H1 (cell line): Measurements from ENCODE around the gene INTS2. TPM values are rescaled to one million over a fixed set of nuclear protein-coding genes. Genes with fewer than 3 reads are reported as not detected.

Experiments used
- BACH1 ChIP-seq: IDR thresholded peaks from 2 replicates; pipeline ENCODE4 v1.6.1; 2012; ENCODE audit warnings: low read length, improper control_type of control experiment
- CEBPB ChIP-seq: IDR thresholded peaks from 2 replicates; pipeline ENCODE4 v1.6.1; 2012; ENCODE audit warnings: low read depth, low read length
- CHD1 ChIP-seq: IDR thresholded peaks from 2 replicates; pipeline ENCODE4 v1.6.1; 2012; ENCODE audit warnings: low read depth, low read length, improper control_type of control experiment
- CTBP2 ChIP-seq: IDR thresholded peaks from 2 replicates; pipeline ENCODE4 v1.7.0; 2011; ENCODE audit warnings: borderline replicate concordance, mild to moderate bottlenecking, moderate library complexity, mixed read lengths, low read length; ENCODE audit not compliant: insufficient read depth, insufficient read length
- EGR1 ChIP-seq: IDR thresholded peaks from 2 replicates; pipeline ENCODE4 v1.6.1; 2011; ENCODE audit warnings: low read depth, low read length, borderline replicate concordance
- FOSL1 ChIP-seq: IDR thresholded peaks from 2 replicates; pipeline ENCODE4 v1.6.1; 2011; ENCODE audit warnings: mild to moderate bottlenecking, low read depth, low read length, moderate library complexity; ENCODE audit not compliant: insufficient read depth
- KDM5A ChIP-seq: fragments of 200-600 bp; IDR thresholded peaks from 2 replicates; pipeline ENCODE4 v1.7.1; 2012; ENCODE audit warnings: mild to moderate bottlenecking, low read length, inconsistent platforms, mixed read lengths
- NANOG ChIP-seq: IDR thresholded peaks from 2 replicates; pipeline ENCODE4 v1.6.1; 2011; ENCODE audit warnings: low read length, low read depth, mild to moderate bottlenecking, inconsistent platforms; ENCODE audit not compliant: insufficient read depth, poor library complexity, severe bottlenecking
- RNF2 ChIP-seq: fragments of 200-900, 300-1000 bp; sonication (generic); IDR thresholded peaks from 2 replicates; pipeline ENCODE4 v1.7.1; 2016; ENCODE audit warnings: borderline replicate concordance, low read depth, mild to moderate bottlenecking, antibody characterized with exemption, low read length; ENCODE audit not compliant: poor library complexity, severe bottlenecking; ENCODE audit errors: missing control alignments
- SAP30 ChIP-seq: fragments of 300-600 bp; sonication (generic); IDR thresholded peaks from 2 replicates; pipeline ENCODE4 v1.7.1; 2012; ENCODE audit warnings: low read length, moderate library complexity, mild to moderate bottlenecking, inconsistent platforms; ENCODE audit not compliant: insufficient read depth, insufficient replicate concordance
- SIX5 ChIP-seq: IDR thresholded peaks from 2 replicates; pipeline ENCODE4 v1.6.1; 2011; ENCODE audit warnings: mild to moderate bottlenecking, low read depth, low read length
- SUZ12 ChIP-seq: fragments of 200-600 bp; sonication (generic); IDR thresholded peaks from 2 replicates; pipeline ENCODE4 v1.6.1; 2012; ENCODE audit warnings: mild to moderate bottlenecking, inconsistent platforms, low read length, moderate library complexity, mixed read lengths
- TAF7 ChIP-seq: optimal IDR thresholded peaks from 2 replicates; pipeline ENCODE3; 2011; ENCODE audit warnings: low read depth, mild to moderate bottlenecking, inconsistent platforms, low read length, moderate library complexity, borderline replicate concordance
- TCF12 ChIP-seq: IDR thresholded peaks from 2 replicates; pipeline ENCODE4 v1.6.1; 2011; ENCODE audit warnings: low read depth, mild to moderate bottlenecking, low read length
- polyA plus RNA-seq, 7 experiments: library from polyadenylated mRNA; depleted of rRNA in 3 of 7; stranded (reverse) in 5 of 7; unstranded in 2 of 7; fragments of >200 nt in 5 of 7; fragments of 200-250 nt in 2 of 7; gene quantifications; 1 replicate in 5 of 7; 2 replicates in 1 of 7; 4 replicates in 1 of 7; pipeline versions ENCODE4 v1.2.1 to v1.2.3, GENCODE V29; 2011 to 2013; ENCODE audit warnings: missing spikeins in 2 of 7, mixed read lengths in 2 of 7
- total RNA-seq: library from RNA; stranded (reverse); fragmentation: NEBNext Ultra II Directional; extraction: Animal tissue kit (Norgen Biotek cat#: 25700); gene quantifications from 2 replicates; pipeline ENCODE4 v1.2.1, GENCODE V29; 2021
- TF ChIP-seq, protein P1 (sequence below): IDR thresholded peaks from 2 replicates; pipeline ENCODE4 v1.6.1; 2011; ENCODE audit warnings: low read length, improper control_type of control experiment
- TF ChIP-seq, protein P2 (sequence below): IDR thresholded peaks from 2 replicates; pipeline ENCODE4 v1.6.1; 2011; ENCODE audit warnings: low read depth, mild to moderate bottlenecking, low read length; ENCODE audit not compliant: insufficient read depth
- TF ChIP-seq, protein P3 (sequence below): IDR thresholded peaks from 2 replicates; pipeline ENCODE4 v1.6.1; 2012; ENCODE audit warnings: inconsistent platforms
- TF ChIP-seq, protein P4 (sequence below): IDR thresholded peaks from 2 replicates; pipeline ENCODE4 v1.6.1; 2012; ENCODE audit warnings: low read length, inconsistent platforms

Gene INTS2
- total and polyA plus RNA-seq, 2 of the 8 experiments (the other 6 are each of a cell fraction or from before 2014, with no cell fraction given): 9.4 to 21.8 TPM

DNA sequence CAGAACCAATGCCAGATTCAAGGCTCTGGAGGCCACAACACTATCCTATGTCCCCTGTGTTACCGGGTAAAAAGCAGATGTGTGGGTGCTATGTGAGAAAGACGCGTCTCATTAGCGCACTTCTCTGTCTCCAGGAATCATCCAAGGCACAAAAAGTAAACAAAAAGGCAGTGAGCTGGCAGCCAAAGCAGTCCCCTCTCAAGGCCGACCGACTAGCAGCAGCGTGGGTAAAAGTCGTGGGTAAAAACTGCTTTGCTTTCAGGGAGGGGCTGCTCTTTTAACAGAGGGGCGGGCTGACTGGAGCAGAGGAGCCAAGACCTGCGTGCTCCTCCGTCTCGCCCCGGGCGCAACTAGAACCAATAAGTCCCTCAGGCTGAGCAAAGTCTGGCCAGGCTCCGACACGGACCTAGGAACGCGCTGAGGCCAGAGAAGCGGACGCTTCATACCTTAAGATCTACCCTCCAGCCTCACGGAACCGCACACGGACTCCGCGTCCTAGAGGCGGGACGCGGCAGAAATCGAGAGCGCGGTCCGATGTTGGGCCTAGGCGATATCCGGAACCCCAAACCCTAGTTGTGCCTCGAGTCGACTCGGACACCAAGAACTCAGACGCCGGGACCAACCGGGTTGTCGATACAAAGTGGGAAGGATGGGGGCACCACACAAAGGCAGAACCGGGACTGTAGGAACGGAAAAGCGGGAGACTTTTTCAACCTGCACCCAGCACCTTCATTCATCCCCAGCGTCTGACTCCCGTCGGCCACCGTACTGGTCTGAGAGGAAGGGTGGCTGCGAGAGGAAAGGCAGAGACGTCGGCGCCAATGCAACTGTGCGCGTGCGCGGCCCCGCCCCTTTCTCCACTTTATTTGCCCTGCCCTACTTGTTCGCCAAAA lies at the start of gene INTS2 (continued):
- TF ChIP-seq TAF7 (peak; percentile 68), SIX5 (no peak), CTBP2 (no peak), CHD1 (peak; percentile 80; the same call in 1 of the 2 replicates), NANOG (no peak), RNF2 (no peak), KDM5A (peak; percentile 61; the same call in 1 of the 2 replicates), CEBPB (no peak), SUZ12 (no peak), BACH1 (no peak), FOSL1 (no peak), TCF12 (no peak), EGR1 (no peak), SAP30 (peak; percentile 64)
- TF ChIP-seq, protein P1, sequence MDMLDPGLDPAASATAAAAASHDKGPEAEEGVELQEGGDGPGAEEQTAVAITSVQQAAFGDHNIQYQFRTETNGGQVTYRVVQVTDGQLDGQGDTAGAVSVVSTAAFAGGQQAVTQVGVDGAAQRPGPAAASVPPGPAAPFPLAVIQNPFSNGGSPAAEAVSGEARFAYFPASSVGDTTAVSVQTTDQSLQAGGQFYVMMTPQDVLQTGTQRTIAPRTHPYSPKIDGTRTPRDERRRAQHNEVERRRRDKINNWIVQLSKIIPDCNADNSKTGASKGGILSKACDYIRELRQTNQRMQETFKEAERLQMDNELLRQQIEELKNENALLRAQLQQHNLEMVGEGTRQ: no peak
- TF ChIP-seq, protein P2, sequence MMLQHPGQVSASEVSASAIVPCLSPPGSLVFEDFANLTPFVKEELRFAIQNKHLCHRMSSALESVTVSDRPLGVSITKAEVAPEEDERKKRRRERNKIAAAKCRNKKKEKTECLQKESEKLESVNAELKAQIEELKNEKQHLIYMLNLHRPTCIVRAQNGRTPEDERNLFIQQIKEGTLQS: no peak
- TF ChIP-seq, protein P3, sequence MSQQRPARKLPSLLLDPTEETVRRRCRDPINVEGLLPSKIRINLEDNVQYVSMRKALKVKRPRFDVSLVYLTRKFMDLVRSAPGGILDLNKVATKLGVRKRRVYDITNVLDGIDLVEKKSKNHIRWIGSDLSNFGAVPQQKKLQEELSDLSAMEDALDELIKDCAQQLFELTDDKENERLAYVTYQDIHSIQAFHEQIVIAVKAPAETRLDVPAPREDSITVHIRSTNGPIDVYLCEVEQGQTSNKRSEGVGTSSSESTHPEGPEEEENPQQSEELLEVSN: 0 out of 2 replicates have a peak, but pooled peaks have one; percentile 16
- TF ChIP-seq, protein P4, sequence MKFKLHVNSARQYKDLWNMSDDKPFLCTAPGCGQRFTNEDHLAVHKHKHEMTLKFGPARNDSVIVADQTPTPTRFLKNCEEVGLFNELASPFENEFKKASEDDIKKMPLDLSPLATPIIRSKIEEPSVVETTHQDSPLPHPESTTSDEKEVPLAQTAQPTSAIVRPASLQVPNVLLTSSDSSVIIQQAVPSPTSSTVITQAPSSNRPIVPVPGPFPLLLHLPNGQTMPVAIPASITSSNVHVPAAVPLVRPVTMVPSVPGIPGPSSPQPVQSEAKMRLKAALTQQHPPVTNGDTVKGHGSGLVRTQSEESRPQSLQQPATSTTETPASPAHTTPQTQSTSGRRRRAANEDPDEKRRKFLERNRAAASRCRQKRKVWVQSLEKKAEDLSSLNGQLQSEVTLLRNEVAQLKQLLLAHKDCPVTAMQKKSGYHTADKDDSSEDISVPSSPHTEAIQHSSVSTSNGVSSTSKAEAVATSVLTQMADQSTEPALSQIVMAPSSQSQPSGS: no peak
